Measurements from ENCODE around the gene ECI2. TPM values are rescaled to one million over a fixed set of nuclear protein-coding genes. Genes with fewer than 3 reads are reported as not detected.

The ECI2 gene
- total and polyA plus RNA-seq, 2 of the 13 experiments (the other 11 are each of a cell fraction or from before 2014, with no cell fraction given), result 78.5 to 228 TPM

DNA sequence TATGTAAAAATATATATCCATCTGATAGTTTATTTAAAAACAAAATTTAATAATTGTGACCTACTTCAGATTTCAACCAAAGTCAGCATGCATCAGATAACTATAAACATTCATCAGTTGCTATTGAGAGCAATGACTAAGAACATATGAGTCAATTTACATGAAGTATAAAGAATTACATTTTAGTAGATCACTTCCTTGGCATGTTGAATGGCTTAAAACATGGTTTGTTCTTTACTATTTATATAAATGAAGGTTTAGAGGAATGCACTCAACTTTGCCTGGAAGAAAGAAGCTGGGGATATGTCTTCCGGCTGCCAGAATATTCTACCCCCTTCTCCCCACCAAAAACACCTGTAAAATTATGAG, 50.1 kb downstream of the ECI2 start:
- ChIA-PET POLR2A (no interaction called here), CTCF (ENCODE audit: low intra/inter-chr PET ratio, low total read pairs) (no interaction called here)
- Histone ChIP-seq H3K27me3 (ENCODE audit: control insufficient read depth in 1 of 2, insufficient read depth in 2 of 2, low read length in 2 of 2) (peaks cover 0 to 7% of the 10 kb centered on the region in 2 experiments; a peak in 4 of 5 replicates), H3K9me3 (ENCODE audit: low read length) (no peaks in the 10 kb centered on the region), H3K36me3 (replicated peaks in 1 of 2; ENCODE audit: control insufficient read depth in 1 of 2, insufficient read depth in 2 of 2, low read length in 2 of 2) (no peaks in the 10 kb centered on the region), H3K4me2 (ENCODE audit: low read depth, low read length) (no peak overlapping the region), H3K79me2 (ENCODE audit: insufficient read depth, low read length) (no peaks in the 10 kb centered on the region), H3K27ac (ENCODE audit: extremely low read length, insufficient read depth, low read length) (no peak overlapping the region), H3K9ac (ENCODE audit: insufficient read depth, low read depth, low read length) (no peak overlapping the region), H2AFZ (ENCODE audit: low read length) (no peak overlapping the region), H3K4me3 (replicated peaks in 1 of 3; ENCODE audit: insufficient read depth in 1 of 3, low read depth in 2 of 3, low read length in 3 of 3) (no peak overlapping the region), H3K4me1 (ENCODE audit: insufficient read depth, low read length) (peaks cover 21% of the 10 kb centered on the region), H4K20me1 (ENCODE audit: insufficient read depth, low read length) (no peaks in the 10 kb centered on the region)
- DNase-seq (ENCODE audit: low spot score) (no peak), ATAC-seq (no peak), FAIRE-seq (no peak)
- TF ChIP-seq MED8 (CRISPR knock-in tag; IDR thresholded peaks at IDR 0.05; ENCODE audit: insufficient replicate concordance) (no peak), DMTF1 (CRISPR knock-in tag; IDR thresholded peaks at IDR 0.05) (no peak), ZNF331 (CRISPR knock-in tag; IDR thresholded peaks at IDR 0.05) (no peak), ZNF615 (CRISPR knock-in tag; IDR thresholded peaks at IDR 0.05; ENCODE audit: borderline replicate concordance) (no peak), GMEB1 (CRISPR knock-in tag; IDR thresholded peaks at IDR 0.05; ENCODE audit: borderline replicate concordance) (no peak), ZNF235 (CRISPR knock-in tag; IDR thresholded peaks at IDR 0.05; ENCODE audit: borderline replicate concordance) (no peak), ZNF766 (CRISPR knock-in tag; IDR thresholded peaks at IDR 0.05; ENCODE audit: borderline replicate concordance) (no peak), SRSF9 (IDR thresholded peaks at IDR 0.05; ENCODE audit: borderline replicate concordance, insufficient read depth, low read depth, low read length, poor library complexity, severe bottlenecking) (no peak), ZSCAN9 (CRISPR knock-in tag; IDR thresholded peaks at IDR 0.05; ENCODE audit: borderline replicate concordance) (no peak), ZFP41 (CRISPR knock-in tag; IDR thresholded peaks at IDR 0.05; ENCODE audit: borderline replicate concordance) (no peak), XBP1 (CRISPR knock-in tag; IDR thresholded peaks at IDR 0.05) (no peak), CBFB (CRISPR knock-in tag; IDR thresholded peaks at IDR 0.05) (no peak), ZNF768 (CRISPR knock-in tag; IDR thresholded peaks at IDR 0.05) (no peak), ZNF350 (CRISPR knock-in tag; IDR thresholded peaks at IDR 0.05; ENCODE audit: borderline replicate concordance, low read depth) (no peak), ZNF296 (CRISPR knock-in tag; conservative IDR thresholded peaks at IDR 0.05) (no peak), JDP2 (CRISPR knock-in tag; IDR thresholded peaks at IDR 0.05; ENCODE audit: borderline replicate concordance) (no peak)
- TF ChIP-seq, protein P1, sequence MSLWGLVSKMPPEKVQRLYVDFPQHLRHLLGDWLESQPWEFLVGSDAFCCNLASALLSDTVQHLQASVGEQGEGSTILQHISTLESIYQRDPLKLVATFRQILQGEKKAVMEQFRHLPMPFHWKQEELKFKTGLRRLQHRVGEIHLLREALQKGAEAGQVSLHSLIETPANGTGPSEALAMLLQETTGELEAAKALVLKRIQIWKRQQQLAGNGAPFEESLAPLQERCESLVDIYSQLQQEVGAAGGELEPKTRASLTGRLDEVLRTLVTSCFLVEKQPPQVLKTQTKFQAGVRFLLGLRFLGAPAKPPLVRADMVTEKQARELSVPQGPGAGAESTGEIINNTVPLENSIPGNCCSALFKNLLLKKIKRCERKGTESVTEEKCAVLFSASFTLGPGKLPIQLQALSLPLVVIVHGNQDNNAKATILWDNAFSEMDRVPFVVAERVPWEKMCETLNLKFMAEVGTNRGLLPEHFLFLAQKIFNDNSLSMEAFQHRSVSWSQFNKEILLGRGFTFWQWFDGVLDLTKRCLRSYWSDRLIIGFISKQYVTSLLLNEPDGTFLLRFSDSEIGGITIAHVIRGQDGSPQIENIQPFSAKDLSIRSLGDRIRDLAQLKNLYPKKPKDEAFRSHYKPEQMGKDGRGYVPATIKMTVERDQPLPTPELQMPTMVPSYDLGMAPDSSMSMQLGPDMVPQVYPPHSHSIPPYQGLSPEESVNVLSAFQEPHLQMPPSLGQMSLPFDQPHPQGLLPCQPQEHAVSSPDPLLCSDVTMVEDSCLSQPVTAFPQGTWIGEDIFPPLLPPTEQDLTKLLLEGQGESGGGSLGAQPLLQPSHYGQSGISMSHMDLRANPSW (CRISPR knock-in tag; IDR thresholded peaks at IDR 0.05; ENCODE audit: borderline replicate concordance), result no peak
- BruUV-seq (replicated peaks), result no TSS peak
- in situ Hi-C loops (cut with HindIII; ENCODE audit: extremely low pct_ligation_motif_present, low pct_unique_long_range_greater_than_20kb) (no loop called here), intact Hi-C loops (cut with micrococcal nuclease; ENCODE audit: unreplicated experiment) (no loop called here)
- WGBS (ENCODE audit: low lambda C conversion rate), result 93% methylated on average over 1 of the region's 1 CpG

Measured in HepG2 (cell line).